GM19023 (cell line): ENCODE results near the gene ERAS.

ENCODE experiments used
- ATAC-seq: cut with Tn5 transposase; IDR thresholded peaks from one replicate; pipeline ENCODE4 v1.9.1; 2021; ENCODE audit warnings: mild to moderate bottlenecking, moderate library complexity; ENCODE audit not compliant: unreplicated experiment

ERAS gene, protein sequence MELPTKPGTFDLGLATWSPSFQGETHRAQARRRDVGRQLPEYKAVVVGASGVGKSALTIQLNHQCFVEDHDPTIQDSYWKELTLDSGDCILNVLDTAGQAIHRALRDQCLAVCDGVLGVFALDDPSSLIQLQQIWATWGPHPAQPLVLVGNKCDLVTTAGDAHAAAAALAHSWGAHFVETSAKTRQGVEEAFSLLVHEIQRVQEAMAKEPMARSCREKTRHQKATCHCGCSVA

DNA sequence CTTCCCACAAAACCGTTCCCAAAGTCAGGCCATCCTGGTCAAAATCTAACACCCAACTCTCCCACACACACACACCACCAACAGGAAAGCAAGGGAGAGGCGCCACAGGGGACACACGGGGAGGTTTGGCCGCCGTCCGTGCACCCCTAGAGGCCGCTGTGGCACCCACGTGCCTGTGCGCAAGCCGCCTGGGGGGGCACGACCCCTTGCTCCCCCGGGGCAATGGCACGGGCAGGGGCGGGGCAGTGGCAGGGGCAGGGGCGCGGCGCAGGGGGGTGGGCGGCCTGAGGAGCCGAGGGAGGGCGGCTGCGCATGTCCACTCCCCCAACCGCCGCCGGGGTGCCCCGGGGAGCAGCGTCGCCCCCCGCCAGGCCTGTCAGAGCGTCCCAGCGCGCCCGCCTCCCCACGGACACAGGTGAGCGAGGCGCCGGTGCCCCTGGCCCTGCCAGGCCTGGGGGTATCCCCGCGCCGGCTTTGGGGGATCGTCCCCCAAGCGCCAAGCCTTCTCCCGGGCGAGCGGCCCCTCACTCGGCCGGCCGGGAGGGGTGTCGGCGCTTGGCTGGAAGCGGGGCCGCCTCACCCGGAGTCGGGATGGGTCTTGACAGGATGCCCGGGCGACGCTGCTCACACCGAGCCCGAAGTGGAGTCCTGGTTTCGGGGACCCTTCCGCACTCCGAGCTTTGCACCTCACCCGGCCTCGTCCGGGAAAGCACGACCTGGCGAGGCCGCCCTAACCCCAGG lies at the start of gene ERAS:
TSS of gene ERAS (plus strand) at position 379 of the 741 bp plus-strand sequence. CDS start 2,611 bp downstream, outside the sequence.
- ATAC-seq: no peak

DNA sequence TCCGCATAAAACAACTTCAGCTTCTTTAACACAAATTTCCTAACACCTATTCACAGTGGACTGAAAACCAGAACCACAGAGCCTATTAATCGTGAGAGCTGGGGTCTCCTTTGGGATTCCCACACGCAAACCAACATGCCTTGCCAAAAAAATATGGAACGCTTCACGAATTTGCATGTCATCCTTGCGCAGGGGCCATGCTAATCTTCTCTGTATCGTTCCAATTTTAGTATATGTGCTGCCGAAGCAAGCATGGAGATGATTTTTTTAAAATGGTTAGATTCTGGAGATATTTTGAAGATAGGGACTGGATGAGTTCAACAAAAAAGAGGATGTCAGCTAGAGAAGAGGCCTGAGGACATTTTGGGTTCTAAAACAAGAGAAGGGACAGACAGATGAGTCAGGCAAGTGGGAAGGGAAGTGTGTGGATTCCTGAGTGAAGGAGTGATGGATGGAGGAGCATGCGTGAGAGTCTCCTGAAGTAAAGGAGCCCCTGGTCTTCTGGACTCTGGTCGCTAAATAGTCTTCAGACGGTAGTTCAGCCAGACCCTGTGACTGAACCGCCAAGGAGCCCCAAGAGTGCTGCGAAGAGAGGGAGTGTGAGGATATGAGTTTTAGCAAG lies 49.4 kb upstream of the ERAS start:
- ATAC-seq: no peak

DNA sequence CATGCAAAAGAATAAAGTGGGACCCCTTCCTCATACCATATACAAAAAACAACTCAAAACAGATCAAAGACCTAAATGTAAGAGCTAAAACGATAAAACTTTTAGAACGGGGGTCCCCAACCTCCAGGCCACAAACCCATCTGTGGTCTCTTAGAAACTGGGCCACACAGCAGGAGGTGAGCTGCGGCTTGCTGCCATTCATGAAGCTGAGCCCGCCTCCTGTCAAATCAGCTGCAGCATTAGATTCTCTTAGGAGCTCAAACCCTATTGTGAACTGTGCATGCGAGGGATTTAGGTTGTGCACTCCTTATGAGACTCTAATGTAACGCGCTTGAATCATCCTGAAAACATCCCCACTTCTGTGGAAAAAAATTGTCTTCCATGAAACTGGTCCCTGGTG lies 46.9 kb upstream of the ERAS start:
- no peak for ATAC-seq

DNA sequence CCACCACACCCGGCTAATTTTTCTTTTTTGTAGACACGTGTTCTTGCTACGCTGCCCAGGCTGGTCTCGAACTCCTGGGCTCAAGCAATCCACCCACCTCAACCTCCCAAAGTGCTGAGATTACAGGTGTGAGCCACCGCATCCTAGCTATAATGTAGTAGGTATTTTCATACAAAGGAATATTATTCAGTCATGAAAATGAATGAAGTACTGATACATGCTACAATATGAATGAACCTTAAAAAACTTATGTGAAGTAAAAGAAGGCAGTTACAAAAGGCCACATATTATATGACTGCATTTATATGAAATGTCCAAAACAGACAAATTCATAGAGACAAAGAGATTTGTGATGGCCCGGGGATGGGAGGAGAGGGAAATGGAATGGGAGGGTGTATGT lies 44.6 kb upstream of the ERAS start:
- no peak for ATAC-seq

DNA sequence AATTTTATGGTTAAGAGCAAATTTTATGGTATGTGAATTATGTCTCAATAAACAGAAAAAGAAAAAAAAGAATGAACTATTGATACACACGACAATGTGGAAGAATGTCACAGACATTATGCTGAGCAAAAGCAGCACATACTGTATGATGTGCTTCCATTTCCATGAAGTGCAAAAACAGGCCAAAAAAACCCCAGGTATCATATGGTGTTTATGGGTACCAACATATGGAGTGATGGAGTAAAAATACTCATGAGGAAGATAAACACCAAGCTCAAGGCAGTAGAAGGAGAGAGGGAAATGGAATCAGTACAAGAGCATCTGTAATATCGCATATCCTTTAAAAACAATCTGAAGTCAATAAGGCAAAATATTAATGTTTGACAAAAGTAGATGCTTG lies 44.1 kb upstream of the ERAS start:
- no peak for ATAC-seq

DNA sequence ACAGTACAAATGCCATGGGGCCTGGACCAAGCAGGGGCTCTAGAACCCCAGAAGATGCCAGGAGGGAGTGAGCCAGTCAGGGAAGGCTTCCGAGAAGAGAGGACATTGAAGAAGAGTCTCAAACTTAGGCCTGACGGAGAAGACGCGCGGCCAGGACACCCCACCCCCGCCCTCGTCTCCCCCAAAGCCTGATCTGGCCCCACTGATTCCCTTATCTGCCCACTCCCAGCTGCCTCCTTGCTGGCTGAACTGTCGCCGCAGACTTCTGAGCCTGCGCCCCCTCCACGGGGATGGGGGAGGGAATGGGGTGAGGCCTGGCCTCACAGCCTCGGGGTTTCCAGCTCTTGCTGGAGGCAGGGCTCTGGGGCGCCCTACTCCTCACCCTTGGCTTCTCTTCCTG lies 43.5 kb upstream of the ERAS start:
- no peak for ATAC-seq

DNA sequence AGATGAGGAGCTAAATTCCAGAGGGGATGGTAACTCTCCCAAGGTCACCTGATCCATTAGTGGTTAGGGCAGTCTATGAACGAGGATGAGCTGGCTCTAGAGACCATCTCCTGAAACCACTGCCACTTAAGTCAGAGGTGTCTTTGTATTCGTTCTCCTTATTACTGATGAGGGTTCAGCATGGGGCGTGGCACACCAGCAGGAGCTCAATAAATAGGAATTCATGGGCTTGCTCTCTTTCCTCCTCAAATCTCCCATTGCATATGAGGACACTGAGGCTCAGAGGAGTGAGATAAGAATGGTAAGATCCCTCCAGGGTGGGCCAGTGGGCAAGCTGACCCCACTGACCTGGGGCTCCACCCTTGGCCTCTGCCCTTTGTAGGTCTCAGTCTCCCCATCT lies 41.6 kb upstream of the ERAS start:
- no peak for ATAC-seq

DNA sequence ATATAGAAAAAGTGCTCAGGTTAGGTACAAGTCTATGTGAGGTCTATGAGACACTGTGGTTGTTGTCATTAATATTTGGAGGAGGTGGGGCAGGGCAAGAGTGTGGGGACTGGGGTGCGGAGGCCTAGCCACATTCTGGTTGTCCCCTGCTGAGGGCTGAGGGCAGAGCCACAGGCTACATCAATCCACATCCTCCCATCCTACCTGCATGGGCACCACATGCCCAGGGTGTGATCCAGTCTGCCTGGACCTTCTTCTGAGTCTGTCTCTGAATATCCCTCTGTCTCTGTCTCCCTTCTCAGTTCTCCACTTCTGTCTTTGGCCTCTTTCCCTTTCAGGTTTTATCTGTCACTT lies 41.1 kb upstream of the ERAS start:
- ATAC-seq: no peak

DNA sequence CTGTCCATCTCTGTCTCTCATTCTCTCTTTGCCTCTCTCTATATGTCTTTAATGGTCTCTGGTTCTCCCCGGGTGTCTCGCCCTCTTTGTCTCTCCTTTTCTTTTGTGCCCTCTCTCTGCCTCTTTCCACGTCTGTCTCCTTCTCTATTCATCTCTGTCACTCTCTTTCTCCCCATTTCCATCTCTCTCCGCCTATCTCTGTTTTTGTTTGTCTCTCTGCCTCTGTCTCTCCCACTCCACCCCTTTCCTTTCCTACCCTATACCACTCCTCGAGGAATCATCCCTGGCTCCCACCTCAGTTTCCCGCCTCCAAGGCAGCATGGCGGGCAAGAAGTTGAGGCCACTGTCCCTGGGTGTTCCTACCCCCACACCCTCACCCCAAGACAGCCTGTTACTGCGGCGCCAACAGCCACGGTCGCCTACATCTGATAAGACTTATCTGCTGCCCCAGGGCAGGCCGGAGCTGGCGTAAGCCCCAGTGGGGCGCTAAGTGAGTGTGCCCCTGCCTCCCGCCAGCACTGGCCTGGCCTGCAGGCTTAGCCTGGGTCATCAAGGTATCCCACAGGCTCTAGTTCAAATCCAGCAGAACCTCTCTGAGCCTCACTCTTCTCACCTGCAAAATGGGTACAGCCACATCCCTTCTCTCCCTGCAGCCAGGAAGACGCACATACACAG lies 40.6 kb upstream of the ERAS start:
- ATAC-seq: no peak

DNA sequence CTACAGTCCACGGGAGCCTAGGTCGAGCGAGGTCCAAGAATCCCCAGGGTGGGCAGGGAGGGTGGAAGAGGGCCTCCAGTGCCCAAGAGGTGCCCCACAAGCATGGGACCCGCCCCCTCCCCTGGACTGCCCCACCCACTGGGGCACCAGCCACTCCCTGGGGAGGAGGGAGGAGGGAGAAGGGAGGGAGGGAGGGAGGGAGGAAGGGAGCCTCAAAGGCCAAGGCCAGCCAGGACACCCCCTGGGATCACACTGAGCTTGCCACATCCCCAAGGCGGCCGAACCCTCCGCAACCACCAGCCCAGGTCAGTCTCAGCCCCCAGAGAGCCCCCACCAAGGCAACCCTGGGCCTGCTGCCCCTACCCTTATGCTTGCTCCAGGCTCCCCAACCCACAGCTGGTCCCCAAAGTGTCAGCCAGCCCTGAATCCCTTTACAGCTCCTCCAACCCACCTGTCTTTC lies 39.9 kb upstream of the ERAS start, which contains the start of gene GATA1:
TSS of gene GATA1 (plus strand) at position 250 of the 460 bp plus-strand sequence. CDS start 4,520 bp downstream, outside the sequence.
- ATAC-seq: no peak

DNA sequence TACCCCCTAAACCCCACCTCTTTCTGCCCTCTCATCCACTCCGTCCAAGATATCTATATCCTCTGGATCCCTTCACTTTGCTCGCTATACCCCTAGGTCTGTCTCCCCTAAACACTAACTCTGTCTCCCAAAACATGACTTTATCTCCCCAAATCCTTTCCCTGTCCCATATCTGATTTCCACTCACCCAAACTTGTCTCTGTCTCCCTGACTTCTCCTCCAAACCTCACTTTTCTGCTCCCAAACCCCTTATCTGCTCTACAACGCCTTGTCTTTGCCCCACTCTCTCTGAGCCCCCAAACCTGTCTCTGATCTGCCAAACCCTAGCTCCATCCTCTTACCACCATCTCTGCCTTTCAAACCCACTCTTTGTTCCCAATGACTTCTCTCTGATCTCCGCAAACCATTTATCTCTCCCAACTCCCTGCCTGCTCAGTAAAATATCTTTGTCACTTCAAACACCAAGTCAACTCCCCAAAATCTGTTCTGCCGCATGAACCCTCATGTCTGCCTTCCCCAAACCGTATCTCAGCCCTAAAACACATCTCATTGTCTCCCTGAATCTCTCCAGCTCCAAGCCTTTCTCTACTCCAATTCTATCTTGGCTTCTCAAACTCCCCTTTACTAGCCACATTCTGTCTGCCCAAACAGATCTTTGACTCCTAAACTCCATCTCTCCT lies 39.3 kb upstream of the ERAS start:
- ATAC-seq: no peak

DNA sequence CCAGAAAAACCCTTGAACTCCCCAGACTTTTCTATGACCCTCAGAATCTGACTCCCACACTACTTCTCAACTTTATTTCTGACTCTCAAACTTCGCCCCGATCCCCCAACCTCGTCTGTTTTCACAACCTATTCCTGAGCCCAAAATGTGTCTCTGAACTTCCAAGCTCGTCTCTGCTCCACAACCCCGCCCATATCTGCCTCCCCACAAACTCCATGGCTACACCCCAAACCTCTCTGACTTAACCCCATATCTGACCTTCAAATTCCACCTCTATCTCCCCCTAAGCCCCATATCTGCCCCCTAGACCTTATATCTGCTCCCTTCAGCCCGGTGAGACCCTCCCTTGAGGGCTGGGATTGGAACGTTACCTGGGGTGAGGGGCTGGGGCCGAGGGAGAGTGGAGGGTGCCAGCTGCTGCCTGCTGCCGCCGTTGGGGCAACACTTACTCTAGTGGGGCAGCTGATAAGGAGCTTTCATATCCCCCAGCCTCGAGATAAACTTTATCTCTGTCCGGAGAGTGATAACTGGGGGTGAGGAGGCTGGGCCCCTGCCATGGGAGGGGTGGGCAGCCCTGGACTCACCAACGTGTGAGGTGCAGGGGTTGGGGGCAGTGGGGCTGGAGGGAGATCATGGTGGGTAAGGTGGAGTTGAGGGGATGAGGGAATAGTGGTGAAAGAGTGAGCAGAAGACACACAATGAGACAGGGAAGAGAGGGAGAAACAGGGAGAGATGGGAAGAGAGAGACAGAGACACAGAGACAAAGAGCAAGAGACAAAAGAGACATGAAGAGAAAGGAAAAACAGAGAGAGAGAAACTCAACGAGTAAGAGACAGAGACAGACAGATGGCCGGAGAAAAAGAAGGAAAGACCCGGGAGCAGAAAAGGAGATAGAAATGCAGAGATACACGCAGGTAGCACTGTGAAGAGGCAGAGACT lies 38.5 kb upstream of the ERAS start:
- no peak for ATAC-seq

DNA sequence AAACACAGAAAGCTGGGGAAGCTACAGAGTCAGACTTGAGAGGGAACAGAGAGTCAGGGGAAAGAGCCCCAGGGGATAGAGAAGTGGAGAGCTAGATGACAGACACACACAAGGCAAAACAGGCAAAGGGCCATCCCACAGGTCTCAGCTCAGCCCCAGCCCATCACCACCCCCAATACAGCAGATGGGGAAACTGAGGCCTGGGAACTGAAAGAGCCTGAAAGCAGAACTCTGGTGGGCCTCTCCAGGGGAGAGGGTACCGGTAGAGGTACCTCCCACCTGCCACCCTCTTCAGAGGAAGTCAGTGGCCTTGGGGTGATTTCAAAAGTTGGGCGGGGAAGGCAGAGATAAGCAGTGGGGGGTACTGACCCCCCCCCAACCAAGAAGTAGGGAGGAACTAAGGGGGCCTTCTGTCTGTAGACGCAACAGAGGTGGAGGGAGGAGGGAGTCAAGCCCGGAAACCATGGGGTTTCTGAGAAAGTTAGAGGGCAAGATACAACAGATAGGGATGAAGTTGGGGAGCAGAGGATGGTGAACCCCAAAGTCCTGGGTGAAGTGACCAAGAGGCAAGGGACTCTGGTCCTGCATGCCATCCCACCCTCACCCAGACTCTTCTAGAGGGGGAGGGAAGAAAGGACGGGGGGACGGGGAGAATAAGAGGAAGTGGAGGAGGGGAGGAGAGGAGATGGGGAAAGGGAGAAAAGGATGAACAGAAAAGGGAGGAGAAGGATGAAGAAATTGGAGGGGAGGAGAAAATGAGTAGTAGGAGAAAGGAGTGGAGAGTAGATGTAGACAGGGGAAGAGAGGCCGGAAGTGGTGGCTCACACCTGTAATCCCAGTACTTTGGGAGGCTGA lies 36.7 kb upstream of the ERAS start:
- ATAC-seq: no peak

DNA sequence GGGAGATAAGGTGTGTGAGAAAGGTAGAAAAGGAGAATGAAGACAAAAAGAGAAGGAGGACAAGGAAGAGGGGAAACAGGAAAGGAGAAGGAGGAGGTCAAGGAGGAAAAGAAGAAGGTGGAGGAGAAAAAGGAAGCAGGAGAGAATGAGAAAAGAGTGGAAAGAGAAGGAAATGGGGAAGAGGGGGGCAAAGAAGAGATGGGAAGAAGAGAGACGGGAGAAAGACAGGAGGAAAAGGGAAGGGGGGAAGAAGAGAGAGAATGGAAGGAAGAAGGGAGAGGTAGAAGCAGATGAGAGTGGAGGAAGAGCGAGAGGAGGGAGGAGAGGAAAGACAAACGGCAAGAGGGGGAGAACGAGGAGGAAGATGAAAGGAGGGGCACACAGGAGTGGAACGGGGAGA lies 35.8 kb upstream of the ERAS start:
- ATAC-seq: no peak

DNA sequence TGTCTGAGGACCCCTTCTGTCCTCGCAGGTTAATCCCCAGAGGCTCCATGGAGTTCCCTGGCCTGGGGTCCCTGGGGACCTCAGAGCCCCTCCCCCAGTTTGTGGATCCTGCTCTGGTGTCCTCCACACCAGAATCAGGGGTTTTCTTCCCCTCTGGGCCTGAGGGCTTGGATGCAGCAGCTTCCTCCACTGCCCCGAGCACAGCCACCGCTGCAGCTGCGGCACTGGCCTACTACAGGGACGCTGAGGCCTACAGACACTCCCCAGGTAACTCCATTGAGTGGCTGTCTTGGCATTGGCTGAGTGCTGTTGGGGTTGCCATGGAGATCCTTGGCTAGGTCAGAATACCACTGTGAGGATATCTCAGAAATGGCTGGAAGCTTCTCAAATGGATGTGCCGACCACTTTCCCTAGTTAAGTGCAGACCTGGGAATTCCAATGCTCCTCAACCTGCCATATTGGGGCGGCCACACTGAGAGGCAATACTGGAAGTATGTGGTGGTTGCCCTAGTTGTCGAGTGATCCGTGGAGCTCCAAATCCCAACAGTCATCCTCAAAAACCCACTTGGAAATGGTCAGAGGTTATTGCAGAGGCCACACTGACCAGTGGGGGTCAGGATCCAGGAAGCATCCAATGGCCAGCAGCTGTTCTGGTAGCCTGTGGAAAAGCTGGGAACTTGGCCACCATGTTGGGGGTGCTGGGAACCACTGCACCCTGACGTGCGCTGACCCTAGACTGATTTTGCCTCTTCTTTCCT lies 35.1 kb upstream of the ERAS start:
- ATAC-seq: no peak

DNA sequence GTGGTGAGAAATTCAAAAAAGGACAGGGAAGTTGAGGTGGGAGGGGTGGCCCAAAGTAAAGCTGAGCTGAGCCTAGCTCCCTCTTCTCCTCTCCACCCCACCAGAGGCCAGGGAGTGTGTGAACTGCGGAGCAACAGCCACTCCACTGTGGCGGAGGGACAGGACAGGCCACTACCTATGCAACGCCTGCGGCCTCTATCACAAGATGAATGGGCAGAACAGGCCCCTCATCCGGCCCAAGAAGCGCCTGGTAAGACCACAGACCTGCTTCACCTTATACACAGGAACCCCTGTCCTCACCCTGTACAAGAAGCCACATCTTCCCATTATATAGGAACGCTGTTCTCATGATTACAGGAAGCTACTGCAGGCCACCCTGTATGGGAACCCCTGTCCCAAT lies 34.1 kb upstream of the ERAS start:
- ATAC-seq: no peak

DNA sequence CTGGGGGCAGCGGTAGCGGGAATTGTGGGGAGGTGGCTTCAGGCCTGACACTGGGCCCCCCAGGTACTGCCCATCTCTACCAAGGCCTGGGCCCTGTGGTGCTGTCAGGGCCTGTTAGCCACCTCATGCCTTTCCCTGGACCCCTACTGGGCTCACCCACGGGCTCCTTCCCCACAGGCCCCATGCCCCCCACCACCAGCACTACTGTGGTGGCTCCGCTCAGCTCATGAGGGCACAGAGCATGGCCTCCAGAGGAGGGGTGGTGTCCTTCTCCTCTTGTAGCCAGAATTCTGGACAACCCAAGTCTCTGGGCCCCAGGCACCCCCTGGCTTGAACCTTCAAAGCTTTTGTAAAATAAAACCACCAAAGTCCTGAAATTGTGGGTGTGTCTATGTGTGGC lies 32.4 kb upstream of the ERAS start:
- ATAC-seq: no peak

DNA sequence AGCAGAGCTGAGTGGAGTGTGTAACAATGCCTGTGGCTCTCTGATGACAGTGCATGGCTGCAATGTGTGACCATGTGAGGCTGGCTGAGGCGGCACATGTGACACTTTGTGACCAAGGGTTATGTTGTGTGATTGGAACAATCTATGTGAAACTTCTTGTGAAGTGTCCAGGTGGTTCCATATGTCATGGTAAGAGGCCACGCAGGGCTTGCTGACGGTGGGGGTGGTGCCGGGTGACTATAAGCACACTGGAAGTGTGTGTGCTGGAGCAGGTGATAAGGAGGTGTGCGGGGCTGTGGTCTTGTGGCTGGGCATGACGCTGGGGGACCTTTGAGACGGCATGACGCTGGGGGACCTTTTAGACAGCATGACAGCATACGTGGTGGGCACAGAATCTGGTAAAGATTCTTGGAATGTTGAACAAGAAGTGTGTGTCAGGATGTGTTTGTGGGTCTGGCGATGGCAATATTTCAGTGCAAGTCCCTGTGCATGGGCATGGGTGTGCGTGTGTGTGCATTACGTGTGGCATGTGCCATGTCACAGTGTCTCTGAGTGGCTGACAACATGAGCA lies 31.9 kb upstream of the ERAS start:
- no peak for ATAC-seq
